Neural cell (in vitro differentiated cells): Measurements from ENCODE around the gene SLC26A3. TPM values are rescaled to one million over a fixed set of nuclear protein-coding genes. Genes with fewer than 3 reads are reported as not detected.
"Not testable (repeated sequence)": the region's sequence is repeated elsewhere in the genome, so short reads cannot be mapped to it uniquely, and the experiment has no call there.

Source experiments
- H2AFZ ChIP-seq: fragments of 200-600, 300-800 bp; sonication (generic), shearing (Covaris generic); 2 replicates; pipeline ENCODE4 v1.6.0; 2014; ENCODE audit warnings: low read depth, mild to moderate bottlenecking, antibody characterized with exemption, low read length, moderate library complexity
- H3F3A ChIP-seq: fragments of 200-600 bp; shearing (Covaris generic); 2 replicates; pipeline ENCODE4 v1.6.1; 2016; ENCODE audit warnings: mild to moderate bottlenecking, moderate library complexity, mixed read lengths, antibody characterized with exemption, low read length; ENCODE audit not compliant: insufficient read depth, poor library complexity, severe bottlenecking
- H3K27ac ChIP-seq: fragments of 200-600, 300-800 bp; sonication (generic), shearing (Covaris generic); 2 replicates; pipeline ENCODE4 v1.5.1; 2014; ENCODE audit warnings: mild to moderate bottlenecking, low read length, moderate library complexity
- H3K27me3 ChIP-seq: fragments of 300-800, 200-600 bp; sonication (generic), shearing (Covaris generic); 2 replicates; pipeline ENCODE4 v1.6.0; 2014; ENCODE audit warnings: mild to moderate bottlenecking, low read depth, low read length, moderate library complexity; ENCODE audit not compliant: insufficient read depth
- H3K36me3 ChIP-seq: fragments of 300-800, 200-600 bp; sonication (generic), shearing (Covaris generic); 2 replicates; pipeline ENCODE4 v1.5.1; 2014; ENCODE audit warnings: mild to moderate bottlenecking, antibody characterized with exemption, low read length, moderate library complexity; ENCODE audit not compliant: insufficient read depth
- H3K4me2 ChIP-seq: fragments of 300-800, 200-600 bp; sonication (generic), shearing (Covaris generic); 2 replicates; pipeline ENCODE4 v1.6.0; 2014; ENCODE audit warnings: mild to moderate bottlenecking, low read length
- H3K4me3 ChIP-seq: fragments of 300-800, 200-600 bp; sonication (generic), shearing (Covaris generic); 2 replicates; pipeline ENCODE4 v1.5.1; 2014; ENCODE audit warnings: mild to moderate bottlenecking, low read length, moderate library complexity
- H3K79me2 ChIP-seq: fragments of 200-600 bp; shearing (Covaris generic); replicated peaks from 2 replicates; pipeline ENCODE4 v1.6.0; 2014; ENCODE audit warnings: mild to moderate bottlenecking, low read length, moderate library complexity; ENCODE audit not compliant: insufficient read depth
- H3K9ac ChIP-seq: fragments of 300-800, 200-600 bp; sonication (generic), shearing (Covaris generic); 2 replicates; pipeline ENCODE4 v1.6.1; 2016; ENCODE audit warnings: mild to moderate bottlenecking, low read length, mixed read lengths
- H3K9me2 ChIP-seq: fragments of 200-600 bp; shearing (Covaris generic); 2 replicates; pipeline ENCODE4 v1.6.1; 2016; ENCODE audit warnings: mild to moderate bottlenecking, low read length, mixed read lengths; ENCODE audit not compliant: insufficient read depth
- H3K9me3 ChIP-seq: fragments of 200-600, 300-800 bp; sonication (generic), shearing (Covaris generic); 2 replicates; pipeline ENCODE4 v1.6.1; 2016; ENCODE audit warnings: mild to moderate bottlenecking, mixed run types, low read length, moderate library complexity, mixed read lengths
- H4K20me1 ChIP-seq: fragments of 200-600 bp; shearing (Covaris generic); 2 replicates; pipeline ENCODE4 v1.6.1; 2016; ENCODE audit warnings: mild to moderate bottlenecking, mixed run types; ENCODE audit not compliant: insufficient read depth
- EP300 ChIP-seq: fragments of 450-650 bp; conservative IDR thresholded peaks from 2 replicates; pipeline ENCODE4 v1.6.1; 2014; ENCODE audit warnings: antibody characterized with exemption, mild to moderate bottlenecking, moderate library complexity; ENCODE audit not compliant: poor library complexity, severe bottlenecking
- EZH2 ChIP-seq: fragments of 200-600, 300-800 bp; shearing (Covaris generic), sonication (generic); IDR thresholded peaks from 2 replicates; pipeline ENCODE4 v1.6.1; 2014; ENCODE audit warnings: antibody characterized with exemption, low read length, borderline replicate concordance, mild to moderate bottlenecking; ENCODE audit not compliant: insufficient read depth, poor library complexity, severe bottlenecking
- MXI1 ChIP-seq: fragments of 450-650 bp; conservative IDR thresholded peaks from 2 replicates; pipeline ENCODE4 v1.6.1; 2014; ENCODE audit warnings: antibody characterized with exemption, mild to moderate bottlenecking; ENCODE audit not compliant: poor library complexity, severe bottlenecking
- POLR2AphosphoS5 ChIP-seq: IDR thresholded peaks from 2 replicates; pipeline ENCODE4 v1.6.1; 2012
- RAD21 ChIP-seq: fragments of 450-650 bp; conservative IDR thresholded peaks from 2 replicates; pipeline ENCODE4 v1.6.1; 2014; ENCODE audit warnings: antibody characterized with exemption, mild to moderate bottlenecking, moderate library complexity
- SMC3 ChIP-seq: fragments of 450-650 bp; conservative IDR thresholded peaks from 2 replicates; pipeline ENCODE4 v1.6.1; 2014; ENCODE audit warnings: antibody characterized with exemption, mild to moderate bottlenecking, moderate library complexity; ENCODE audit not compliant: poor library complexity
- TAF1 ChIP-seq: IDR thresholded peaks from 2 replicates; pipeline ENCODE4 v1.6.1; 2012; ENCODE audit warnings: low read depth
- polyA plus RNA-seq: library from polyadenylated mRNA; depleted of rRNA; stranded (reverse); fragments of >200 nt; gene quantifications from 2 replicates; pipeline ENCODE4 v1.2.3, GENCODE V29; 2014
- TF ChIP-seq, protein P1 (sequence below): fragments of 450-650 bp; IDR thresholded peaks from 2 replicates; pipeline ENCODE4 v1.5.1; 2014; ENCODE audit warnings: antibody characterized with exemption, mild to moderate bottlenecking, moderate library complexity; ENCODE audit not compliant: poor library complexity, severe bottlenecking
- TF ChIP-seq, protein P2 (sequence below): IDR thresholded peaks from 2 replicates; pipeline ENCODE4 v1.6.1; 2012; ENCODE audit warnings: borderline replicate concordance

The SLC26A3 gene
- polyA plus RNA-seq, 1 donor from 2014 or later = not detected

DNA sequence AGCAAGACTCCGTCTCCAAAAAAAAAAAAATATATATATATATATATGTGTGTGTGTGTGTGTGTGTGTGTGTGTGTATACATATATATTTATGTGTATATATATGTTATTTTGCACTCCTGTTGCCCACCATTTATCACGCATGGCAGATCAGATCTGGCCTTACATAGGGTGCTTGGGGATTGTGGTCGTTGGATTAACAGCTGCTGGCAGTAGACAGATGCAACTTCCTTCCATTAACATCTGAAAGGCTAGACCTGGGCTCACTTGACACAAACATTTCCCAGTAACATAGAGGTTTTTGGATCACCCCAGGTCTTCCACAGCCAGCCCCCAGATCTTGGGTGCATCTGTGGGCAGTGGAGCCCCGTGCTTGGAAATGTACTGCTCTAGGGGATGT lies 47.2 kb upstream of the SLC26A3 start:
- H3K4me2 ChIP-seq = no peak overlapping the region
- H3K9me3 ChIP-seq = no peaks in the 10 kb centered on the region
- H3K27me3 ChIP-seq = no peaks in the 10 kb centered on the region
- no peaks in the 10 kb centered on the region for H3F3A ChIP-seq
- H2AFZ ChIP-seq = no peak overlapping the region
- H3K9ac ChIP-seq = no peak overlapping the region
- H3K36me3 ChIP-seq = no peaks in the 10 kb centered on the region
- H4K20me1 ChIP-seq = no peaks in the 10 kb centered on the region
- H3K79me2 ChIP-seq = no peaks in the 10 kb centered on the region
- no peak overlapping the region for H3K27ac ChIP-seq
- TF ChIP-seq, protein P1, sequence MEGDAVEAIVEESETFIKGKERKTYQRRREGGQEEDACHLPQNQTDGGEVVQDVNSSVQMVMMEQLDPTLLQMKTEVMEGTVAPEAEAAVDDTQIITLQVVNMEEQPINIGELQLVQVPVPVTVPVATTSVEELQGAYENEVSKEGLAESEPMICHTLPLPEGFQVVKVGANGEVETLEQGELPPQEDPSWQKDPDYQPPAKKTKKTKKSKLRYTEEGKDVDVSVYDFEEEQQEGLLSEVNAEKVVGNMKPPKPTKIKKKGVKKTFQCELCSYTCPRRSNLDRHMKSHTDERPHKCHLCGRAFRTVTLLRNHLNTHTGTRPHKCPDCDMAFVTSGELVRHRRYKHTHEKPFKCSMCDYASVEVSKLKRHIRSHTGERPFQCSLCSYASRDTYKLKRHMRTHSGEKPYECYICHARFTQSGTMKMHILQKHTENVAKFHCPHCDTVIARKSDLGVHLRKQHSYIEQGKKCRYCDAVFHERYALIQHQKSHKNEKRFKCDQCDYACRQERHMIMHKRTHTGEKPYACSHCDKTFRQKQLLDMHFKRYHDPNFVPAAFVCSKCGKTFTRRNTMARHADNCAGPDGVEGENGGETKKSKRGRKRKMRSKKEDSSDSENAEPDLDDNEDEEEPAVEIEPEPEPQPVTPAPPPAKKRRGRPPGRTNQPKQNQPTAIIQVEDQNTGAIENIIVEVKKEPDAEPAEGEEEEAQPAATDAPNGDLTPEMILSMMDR = no peak
- no peak for TF ChIP-seq EZH2
- no peak for TF ChIP-seq POLR2AphosphoS5
- TF ChIP-seq RAD21 = no peak
- TF ChIP-seq EP300 = no peak
- TF ChIP-seq TAF1 = no peak
- TF ChIP-seq, protein P2, sequence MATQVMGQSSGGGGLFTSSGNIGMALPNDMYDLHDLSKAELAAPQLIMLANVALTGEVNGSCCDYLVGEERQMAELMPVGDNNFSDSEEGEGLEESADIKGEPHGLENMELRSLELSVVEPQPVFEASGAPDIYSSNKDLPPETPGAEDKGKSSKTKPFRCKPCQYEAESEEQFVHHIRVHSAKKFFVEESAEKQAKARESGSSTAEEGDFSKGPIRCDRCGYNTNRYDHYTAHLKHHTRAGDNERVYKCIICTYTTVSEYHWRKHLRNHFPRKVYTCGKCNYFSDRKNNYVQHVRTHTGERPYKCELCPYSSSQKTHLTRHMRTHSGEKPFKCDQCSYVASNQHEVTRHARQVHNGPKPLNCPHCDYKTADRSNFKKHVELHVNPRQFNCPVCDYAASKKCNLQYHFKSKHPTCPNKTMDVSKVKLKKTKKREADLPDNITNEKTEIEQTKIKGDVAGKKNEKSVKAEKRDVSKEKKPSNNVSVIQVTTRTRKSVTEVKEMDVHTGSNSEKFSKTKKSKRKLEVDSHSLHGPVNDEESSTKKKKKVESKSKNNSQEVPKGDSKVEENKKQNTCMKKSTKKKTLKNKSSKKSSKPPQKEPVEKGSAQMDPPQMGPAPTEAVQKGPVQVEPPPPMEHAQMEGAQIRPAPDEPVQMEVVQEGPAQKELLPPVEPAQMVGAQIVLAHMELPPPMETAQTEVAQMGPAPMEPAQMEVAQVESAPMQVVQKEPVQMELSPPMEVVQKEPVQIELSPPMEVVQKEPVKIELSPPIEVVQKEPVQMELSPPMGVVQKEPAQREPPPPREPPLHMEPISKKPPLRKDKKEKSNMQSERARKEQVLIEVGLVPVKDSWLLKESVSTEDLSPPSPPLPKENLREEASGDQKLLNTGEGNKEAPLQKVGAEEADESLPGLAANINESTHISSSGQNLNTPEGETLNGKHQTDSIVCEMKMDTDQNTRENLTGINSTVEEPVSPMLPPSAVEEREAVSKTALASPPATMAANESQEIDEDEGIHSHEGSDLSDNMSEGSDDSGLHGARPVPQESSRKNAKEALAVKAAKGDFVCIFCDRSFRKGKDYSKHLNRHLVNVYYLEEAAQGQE = no peak
- no peak for TF ChIP-seq SMC3
- TF ChIP-seq MXI1 = no peak
- no peaks in the 10 kb centered on the region for H3K9me2 ChIP-seq
- no peak overlapping the region for H3K4me3 ChIP-seq

- not testable (repeated sequence) for H3K27me3 ChIP-seq, H3K9ac ChIP-seq, H3K79me2 ChIP-seq, H3K9me2 ChIP-seq, H2AFZ ChIP-seq, H3K4me3 ChIP-seq, H3K9me3 ChIP-seq, H3K27ac ChIP-seq, H3K36me3 ChIP-seq, H3K4me2 ChIP-seq, H4K20me1 ChIP-seq, H3F3A ChIP-seq
Measured at GRCh38 chr7:107848211-107848610, 45.2 kb upstream of the SLC26A3 start.

DNA sequence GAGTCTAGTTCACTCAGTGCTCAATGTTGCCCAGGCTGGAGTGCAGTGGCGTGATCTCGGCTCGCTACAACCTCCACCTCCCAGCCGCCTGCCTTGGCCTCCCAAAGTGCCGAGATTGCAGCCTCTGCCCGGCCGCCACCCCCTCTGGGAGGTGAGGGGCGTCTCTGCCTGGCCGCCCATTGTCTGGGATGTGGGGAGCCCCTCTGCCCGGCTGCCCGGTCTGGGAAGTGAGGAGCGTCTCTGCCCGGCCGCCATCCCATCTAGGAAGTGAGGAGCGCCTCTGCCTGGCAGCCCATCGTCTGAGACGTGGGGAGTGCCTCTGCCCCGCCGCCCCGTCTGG lies 44.8 kb upstream of the SLC26A3 start:
- not testable (repeated sequence) for H3K4me3 ChIP-seq, H2AFZ ChIP-seq, H3K79me2 ChIP-seq

More for the DNA sequence above, 44.8 kb upstream of the SLC26A3 start:
- H3F3A ChIP-seq, H3K27ac ChIP-seq, H4K20me1 ChIP-seq, H3K4me2 ChIP-seq, H3K9me2 ChIP-seq, H3K9me3 ChIP-seq, H3K9ac ChIP-seq, H3K27me3 ChIP-seq, H3K36me3 ChIP-seq: not testable (repeated sequence)
